AML-193 (cell line): Measurements from ENCODE around the gene NPW.
"Not testable (repeated sequence)": the region's sequence is repeated elsewhere in the genome, so short reads cannot be mapped to it uniquely, and the experiment has no call there.

Experiments used
- DNase-seq, 2 experiments: peaks; one replicate each; lab custom pipeline; 2025; lab: John Stamatoyannopoulos, UW

Gene NPW

DNA sequence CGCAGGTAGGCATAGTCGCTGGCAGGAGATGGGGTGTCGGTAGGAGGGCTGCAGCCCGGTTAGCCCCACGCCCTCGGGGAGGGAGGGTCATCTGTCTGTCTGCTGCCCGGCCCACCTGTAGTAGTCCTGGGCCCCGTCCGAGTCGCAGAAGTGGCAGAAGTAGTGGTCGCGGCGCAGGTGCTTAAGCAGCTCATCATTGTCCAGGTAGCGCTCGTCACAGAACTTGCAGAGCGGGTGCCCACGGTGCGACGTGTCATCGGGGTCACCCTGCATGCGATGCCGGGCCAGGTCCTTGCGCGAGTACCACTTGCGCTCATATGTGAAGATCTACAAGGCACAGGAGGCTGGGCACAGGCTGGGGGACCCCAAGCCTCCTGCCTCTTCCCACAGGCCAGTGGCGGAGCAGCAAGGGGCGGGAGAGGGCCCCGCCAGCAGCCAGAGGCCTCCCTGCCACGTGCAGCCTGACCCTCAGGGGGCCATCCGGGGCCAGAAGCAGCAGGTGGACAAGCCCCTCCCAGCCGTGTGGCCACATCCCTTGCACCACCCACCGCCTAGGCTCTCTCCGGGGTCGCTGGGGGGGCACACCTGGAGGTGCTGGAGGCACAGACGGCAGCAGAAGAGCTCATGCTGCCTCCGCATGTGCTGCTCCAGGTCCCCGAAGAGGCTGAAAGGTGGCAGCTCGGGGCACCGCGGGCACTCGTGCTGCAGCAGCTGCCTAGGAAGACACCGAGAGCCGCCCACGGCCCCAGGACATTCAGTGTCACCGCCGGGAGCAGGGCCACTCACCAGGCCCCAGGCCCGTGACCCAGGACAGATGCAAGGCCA is 17.0 kb upstream of the NPW start:
- no peak for DNase-seq

DNA sequence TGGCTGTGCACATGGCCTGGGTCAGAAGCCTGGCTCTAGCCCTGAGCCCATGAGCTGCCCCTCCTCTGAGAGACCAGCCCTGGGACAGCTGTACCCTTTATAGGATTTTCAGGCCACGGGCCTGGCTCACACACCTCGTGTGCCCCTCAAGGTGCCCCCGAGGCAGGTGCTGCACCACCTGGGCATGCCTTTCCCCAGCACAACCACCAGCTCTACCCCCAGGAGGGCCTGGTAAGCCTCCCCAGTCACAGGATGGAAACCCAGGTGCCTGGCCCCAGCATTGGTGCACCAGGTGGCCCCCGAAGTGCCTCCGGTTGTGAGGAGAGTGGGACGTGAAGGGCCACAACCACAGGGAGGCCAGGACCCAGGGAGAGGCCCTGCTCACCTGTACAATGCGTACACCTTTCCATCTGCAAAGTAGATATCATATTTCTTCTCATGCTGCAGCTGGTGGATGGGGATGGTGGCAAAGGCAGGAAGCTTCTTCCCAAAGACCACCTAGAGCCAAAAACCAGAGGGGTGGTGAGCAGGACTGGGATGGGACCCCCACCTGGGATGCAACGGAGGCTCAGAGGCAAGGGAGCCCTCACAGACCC is 16.3 kb upstream of the NPW start:
- DNase-seq = no peak

DNA sequence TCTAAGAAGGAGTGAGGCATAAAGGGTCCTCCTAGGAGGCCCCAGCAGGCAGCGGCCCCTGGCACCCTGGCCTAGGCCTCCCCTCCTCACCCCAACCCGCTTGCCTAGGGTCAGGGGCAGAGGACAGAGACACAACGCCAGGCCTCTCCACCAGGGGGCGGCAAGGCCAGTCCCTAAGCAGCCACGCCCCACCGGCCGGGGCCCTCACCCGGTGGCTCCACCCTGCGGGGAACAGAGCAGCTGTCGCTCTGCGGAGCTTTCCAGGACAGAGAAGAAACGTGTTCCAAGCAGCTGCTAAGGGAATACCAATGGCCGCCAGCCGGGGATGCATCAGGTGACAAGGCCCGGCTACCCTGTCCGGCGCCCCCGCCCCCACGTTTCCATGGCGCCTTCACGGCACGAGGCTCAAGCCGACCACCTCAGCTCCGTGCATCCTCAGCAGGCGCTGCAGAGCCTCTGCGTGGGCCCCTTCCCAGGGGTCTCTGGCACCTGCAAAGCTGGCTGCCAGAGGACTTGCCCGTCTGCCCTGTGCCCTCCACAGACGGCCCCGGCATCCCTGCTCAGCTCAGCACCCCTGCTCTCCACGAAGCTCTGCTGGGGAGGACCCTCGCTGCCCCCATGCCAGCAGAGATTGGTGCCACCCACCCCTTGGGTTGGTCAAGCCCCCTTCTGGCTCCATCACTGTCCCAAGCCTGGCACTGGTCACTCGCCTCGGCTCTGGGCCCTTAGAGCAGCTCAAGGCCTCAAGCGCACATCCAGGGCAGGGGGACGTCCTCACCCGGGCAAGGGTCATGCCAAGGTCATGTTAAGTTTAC is 15.6 kb upstream of the NPW start:
- peak; percentile 82 to 85 for DNase-seq

DNA sequence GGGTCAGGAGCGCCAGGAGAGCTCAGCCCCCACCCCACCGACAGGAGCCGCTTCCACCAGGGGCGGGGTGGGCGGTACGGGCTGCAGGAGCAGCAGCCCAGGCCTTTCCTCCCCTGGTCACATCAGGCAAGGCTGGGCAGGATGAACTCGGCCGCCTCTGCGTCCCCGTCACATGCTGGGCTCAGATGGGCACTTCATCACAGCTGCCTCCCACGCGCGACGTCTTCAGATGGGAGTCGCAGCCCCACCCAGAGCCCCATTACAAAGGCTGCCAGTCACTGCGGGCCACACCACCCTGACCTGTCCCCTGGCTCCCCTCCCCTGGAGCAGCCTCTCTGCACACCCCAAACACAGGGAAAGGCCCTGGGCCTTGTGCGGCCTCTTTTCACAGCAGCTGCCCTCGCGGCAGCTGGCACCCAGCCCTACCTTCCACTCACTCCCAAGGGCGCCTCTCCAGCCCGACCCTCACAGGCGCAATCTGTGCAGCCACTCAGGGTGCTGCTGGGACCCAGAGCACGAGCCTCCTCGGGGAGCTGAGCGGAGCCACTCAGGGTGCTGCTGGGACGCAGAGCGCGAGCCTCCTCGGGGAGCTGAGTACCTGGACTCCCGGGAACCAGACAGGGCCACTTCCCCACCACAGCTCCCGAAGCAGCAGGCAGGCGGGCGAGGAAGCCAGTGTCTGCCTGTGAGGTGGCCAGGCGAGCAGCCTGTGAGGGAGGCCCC is 14.6 kb upstream of the NPW start:
- no peak for DNase-seq

DNA sequence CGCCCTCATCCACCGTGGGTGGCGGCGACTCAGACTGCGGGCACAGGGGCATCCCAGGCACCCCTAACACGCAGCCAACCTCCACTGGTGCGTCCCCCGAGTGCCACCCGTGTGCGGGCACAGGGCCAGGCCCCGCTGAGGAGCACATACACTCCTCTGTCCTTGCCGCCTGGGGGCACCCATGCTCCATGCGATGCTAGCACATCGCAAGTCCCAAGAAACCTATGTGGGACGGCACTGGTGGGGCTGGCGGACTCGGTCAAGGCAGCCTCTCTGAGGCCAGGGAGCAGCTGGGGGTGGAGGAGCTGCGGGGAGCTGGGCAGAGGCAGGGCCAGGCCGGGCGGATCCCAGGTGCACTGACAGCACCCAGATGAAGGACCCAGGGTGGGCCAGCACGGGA is 13.9 kb upstream of the NPW start:
- DNase-seq = no peak

DNA sequence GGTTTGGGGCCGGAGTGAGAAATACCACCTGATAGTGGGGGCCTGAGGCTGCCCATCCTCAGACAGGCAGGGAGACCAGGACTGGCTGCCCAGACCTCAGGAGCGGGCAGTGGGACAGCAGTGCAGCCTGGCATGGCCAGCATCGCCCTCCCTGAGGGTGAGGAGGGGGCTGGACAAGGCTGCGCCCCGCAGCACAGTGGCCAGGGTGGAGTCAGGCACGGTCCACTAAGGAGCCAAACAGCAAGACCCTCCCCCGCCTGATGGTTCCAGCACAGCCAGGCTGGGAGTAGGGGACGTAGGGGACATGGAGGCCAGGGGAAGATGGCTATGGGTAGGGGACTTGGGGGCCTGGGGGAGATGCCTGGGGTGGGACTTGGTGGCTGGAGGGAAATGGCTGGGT is 13.3 kb upstream of the NPW start:
- no peak for DNase-seq

DNA sequence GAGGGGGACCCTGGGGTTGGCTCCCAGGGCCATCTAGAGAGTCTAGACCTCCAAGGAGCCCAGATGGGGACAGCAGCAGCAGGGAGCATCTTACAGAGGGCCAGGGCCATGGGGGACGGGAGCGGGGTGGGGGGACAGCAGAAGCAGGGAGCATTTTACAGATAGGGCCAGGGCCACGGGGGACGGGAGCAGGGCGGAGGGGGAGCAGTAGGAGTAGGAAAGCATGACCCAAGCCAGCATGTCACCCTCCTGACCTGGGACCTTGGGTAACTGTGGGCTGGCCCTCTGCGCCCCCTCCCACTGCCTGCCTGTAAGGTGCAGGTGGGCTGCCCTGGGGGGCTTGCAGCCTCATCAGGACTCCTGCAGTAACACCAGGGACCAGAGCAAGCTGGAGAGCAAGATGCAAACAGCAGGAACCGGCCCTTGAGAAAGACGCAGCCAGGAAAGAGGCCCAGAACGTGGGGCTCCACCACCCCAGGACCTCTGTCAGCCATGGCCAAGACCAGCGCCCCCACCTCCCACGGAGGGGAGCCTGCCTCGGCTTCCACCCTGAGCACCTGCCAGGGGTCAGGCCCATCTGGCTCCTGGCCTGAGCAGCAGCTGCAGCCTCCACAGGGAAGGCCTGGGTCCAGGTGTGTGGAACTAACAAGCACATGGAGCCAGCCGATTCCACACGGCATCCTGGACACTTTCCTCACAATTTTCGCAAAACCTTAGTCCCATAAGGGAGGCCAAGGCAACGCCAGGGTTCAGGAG is 12.3 kb upstream of the NPW start:
- no peak for DNase-seq

DNA sequence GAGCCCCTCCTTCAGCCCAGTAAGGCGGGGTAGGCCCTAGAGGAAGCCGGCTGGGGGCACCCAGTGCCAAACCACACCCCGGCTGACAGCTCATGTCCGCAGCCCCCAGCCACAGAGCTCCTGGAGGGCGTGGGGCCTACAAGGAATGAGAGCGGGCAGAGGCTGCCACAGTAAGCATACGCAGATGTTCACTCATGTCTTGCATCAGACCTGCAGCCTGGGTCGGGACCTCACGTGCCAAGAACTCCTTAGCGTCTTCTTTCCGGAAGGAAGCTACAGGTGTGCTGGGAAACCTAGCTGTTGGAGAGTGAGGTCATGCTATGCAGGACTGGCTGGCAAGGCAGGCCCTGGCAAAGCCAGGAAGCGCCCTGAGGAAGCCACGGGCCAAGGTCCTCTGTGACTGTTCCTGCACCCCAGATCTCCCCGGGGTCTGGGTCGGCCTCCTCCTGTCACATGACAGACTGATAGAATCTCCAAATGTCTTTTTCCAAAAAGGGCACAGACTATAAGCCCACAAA is 11.5 kb upstream of the NPW start:
- DNase-seq = peak in 1 of 2 experiments; percentile 22

DNA sequence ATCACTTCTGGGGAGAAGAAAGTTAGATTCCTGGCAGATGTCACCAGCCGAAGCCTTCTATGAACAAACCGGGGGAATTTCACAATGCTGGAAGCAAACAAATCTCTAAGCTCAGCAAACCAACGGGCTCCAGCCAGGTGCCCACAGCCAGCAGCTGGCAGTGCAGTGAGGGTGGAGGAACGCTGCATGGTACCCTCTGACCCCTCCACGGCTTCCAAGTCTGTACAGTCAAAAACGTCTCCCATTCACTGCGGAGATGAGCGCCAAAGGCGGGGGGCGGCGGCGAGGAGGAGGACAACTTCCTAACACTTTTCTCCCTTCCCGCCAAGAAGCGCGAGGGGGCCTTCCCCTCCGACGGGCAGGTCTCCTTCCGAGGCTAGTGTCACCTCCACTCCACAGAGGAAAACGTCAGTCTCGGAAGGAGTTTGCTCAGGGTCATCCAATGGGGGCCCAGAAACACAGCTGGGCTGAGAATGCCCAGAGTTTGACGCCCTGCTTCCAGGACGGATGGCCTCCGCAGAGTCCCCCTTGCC is 10.9 kb upstream of the NPW start:
- peak; percentile 32 to 50 for DNase-seq

DNA sequence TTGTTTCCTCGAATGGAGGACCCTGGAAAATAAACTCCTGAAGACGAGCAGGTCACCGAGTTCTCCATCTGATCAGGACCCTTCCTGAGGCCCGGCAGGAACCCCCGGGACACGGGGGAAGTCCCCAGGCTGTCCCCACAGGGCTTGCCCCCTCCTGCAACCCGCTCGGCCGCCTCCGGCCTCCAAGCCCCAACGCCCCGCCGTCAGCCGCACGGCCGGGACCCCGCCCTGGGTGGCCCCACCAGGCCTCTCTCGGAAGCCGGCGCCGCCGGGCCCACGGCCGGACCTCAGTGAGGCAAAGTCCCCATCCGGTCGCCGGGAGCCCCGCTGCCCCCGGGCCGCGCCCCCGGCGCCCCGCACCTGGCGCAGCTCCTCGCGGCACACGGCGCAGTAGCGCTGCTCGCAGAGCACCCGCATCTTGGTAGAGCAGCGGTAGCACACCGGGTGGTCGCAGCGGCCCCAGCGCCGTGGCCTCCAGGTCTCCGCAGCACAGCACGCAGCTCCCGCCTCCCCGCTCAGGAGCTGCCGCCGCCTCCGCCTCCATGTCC is 10.3 kb upstream of the NPW start:
- DNase-seq = no peak

DNA sequence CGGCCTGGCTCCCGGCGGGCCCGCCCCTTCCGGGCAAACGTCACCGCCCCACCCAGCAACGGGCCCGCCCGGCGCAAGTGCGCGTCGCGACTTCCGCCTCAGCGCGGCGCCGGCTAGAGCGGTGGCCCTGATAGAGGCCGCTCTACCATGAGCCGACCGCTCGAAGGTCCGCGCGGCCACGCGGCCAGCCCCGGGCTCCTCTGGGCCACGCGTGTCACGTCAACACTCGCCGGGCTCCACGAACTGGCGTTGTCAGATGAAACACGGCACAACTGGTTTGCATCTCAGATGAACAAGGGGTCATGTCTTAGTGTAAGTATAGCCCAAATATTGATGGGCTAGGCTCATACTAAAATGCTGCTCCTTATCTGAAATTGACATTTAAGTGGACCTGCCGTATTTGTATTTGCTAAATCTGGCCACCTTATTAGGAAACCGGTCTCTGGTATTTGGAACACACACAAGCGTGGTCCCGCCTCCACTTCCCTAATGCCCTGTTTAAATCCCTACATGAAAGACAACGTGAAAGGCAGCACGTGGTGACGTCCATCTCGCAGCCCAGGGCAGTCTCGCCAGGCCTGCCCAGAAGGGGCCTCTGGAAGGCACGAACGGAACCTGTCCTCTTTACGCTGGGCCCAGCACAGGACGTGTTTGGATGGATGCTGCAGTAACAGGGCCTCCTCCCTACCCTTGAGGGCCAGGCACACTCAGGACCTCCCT is 9.6 kb upstream of the NPW start, which contains the start of gene ZNF598:
ZNF598 (minus strand) TSS at position 31 of the 720 bp plus-strand sequence.
- DNase-seq = peak; percentile 65 to 73

DNA sequence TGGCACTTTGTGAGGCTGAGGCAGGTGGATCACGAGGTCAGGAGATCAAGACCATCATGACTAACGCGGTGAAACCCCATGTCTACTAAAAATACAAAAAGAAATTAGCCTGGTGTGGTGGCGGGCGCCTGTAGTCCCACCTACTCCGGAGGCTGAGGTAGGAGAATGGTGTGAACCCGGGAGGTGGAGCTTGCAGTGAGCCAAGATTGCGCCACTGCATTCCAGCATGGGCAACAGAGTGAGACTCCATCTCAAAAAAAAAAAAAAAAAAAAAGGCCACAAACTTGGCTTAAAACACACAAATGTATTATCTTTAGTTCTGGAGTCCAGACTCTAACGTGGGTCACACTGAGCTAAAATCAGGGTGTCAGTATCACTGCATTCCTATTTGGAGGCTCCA is 7.9 kb upstream of the NPW start:
- not testable (repeated sequence) for DNase-seq

DNA sequence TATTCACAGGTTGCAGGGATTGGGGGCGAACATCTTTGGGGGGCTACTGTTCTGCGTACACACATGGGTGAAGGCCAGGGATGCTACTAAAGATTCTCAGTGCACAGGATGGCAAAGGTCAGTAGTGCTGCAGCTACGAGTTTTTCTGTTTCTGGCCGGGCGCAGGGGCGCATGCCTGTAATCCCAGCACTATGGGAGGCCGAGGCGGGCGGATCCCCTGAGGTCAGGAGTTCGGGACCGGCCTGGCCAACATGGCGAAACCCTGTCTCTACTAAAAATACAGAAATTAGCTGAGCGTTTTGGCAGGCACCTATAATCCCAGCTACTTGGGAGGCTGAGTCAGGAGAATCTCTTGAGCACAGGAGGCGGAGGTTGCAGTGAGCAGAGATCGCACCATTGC is 6.1 kb upstream of the NPW start:
- no peak for DNase-seq

DNA sequence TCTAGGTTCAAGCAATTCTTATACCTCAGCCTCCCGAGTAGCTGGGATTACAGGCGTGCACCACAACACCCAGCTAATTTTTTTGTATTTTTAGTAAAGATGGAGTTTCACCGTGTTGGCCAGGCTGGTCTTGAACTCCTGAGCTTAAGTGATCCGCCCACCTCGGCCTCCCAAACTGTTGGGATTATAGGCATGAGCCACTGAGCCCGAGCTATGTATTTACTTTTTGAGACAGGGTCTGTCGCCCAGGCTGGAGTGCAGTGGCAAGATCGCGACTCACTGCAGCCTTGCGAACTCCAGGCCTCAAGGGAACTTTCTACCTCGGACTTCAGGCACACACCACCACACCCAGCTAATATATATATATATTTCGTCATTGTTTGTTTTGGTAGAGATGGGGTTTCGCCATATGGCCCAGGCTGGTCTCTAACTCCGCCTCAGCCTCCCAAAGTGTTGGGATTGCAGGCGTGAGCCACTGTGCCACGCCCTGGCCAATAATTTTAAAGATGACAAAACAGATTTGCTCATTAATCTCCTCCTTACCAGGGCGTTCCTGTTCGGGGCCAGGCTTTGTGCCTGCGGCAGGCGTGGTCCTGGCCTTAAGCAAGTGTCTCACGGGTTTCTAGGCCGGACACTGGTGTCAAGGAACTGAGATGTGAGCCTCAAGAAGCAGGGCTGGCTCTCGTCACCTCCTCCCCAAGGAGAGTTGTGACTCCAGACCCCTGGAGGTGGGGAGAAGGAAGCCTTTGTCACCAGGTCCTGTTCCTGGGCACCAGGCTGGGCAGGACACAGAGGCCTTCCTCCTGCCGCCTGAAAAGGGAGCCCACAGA is 4.3 kb upstream of the NPW start:
- no peak for DNase-seq

DNA sequence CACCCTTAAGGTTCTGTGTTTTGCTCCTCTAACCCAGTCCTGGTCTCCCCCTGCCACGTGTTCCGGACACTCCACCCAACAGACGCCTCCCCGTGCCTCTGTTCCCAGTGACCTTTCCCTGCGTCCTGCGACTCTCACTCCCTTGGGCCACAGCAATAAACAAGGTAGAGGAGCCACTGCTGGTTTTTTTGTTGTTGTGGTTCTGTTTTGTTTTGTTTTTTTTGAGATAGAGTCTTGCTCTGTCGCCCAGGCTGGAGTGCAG is 3.7 kb upstream of the NPW start:
- no peak for DNase-seq

DNA sequence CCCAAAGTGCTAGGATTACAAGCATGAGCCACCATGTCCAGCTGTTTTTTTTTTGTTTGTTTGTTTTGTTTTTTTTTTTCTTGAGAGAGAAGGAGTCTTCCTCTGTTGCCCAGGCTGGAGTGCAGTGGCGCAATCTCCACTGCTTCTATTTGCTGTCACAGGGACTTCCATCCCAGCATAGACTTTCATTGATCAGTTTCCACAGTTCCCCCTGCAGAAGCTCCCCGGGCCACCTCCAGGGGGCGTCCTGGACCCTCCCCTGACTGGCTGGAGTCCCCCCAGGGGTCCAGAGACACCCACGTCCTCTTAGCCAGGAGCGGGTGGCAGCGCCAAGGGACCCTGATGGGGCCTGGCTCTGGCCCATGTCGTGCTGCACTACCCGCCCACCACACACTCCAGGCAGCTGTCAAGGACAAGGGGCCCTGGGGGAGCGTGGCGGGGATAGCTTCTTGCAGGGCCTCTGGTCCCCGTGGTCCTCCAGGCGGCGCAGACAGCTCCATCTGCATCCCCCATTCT is 3.1 kb upstream of the NPW start:
- no peak for DNase-seq

DNA sequence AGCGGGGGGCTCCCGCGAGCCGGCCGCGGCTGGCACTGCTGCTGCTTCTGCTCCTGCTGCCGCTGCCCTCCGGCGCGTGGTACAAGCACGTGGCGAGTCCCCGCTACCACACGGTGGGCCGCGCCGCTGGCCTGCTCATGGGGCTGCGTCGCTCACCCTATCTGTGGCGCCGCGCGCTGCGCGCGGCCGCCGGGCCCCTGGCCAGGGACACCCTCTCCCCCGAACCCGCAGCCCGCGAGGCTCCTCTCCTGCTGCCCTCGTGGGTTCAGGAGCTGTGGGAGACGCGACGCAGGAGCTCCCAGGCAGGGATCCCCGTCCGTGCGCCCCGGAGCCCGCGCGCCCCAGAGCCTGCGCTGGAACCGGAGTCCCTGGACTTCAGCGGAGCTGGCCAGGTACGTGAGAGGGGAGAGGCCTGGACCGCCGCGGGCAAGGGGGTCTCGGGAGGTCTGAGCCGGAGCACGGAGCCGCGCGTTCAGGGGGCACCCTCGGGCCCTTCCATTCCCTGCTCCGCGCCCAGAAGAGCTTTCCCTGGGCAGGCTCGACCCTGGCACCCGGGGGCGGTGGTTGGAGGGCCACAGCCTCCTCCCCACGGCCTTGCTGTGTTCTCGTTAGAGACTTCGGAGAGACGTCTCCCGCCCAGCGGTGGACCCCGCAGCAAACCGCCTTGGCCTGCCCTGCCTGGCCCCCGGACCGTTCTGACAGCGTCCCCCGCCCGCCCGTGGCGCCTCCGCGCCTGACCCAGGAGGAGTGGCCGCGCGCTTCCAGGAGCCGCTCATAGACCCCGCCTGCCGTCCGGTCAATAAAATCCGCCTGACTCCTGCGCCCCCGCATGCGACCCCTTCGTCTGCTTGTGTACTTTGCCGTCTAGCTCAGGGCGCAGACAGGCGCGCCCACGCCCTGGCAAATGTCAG is 591 bp downstream of the NPW start:
- no peak for DNase-seq

DNA sequence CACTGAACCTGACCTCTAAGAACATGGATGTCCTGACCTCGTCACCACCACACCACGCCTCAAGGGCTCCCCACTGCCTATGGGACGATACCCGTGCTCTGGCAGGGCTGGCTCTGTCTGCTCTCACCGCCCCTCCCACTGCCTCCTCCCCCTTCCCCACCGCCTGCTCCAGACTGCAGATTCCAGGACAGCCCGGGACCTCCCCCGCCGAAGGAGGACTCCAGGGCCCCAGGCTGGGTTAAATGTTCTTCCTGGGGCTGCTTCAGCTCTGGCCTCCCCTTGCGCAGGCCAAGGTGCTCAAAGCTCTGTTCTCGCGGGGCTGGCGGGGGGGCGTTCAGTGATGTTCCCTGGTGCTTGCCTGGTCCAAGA is 3.1 kb downstream of the NPW start:
- DNase-seq = peak in 1 of 2 experiments; percentile 26
